Endothelial cell of umbilical vein (primary cell): ENCODE measurements around the gene NOS2. TPM values are rescaled to one million over a fixed set of nuclear protein-coding genes. Genes with fewer than 3 reads are reported as not detected.

ENCODE experiments used
- BruUV-seq: library from RNA; stranded (reverse); fragments of 400-500 nt; replicated peaks from 2 replicates; lab custom pipeline; 2021; lab: Mats Ljungman, UMichigan
- CTCF ChIA-PET: fragments of 300-600, 350-600 bp; sonication (Branson Sonifier 250); formaldehyde crosslinking; loops from one replicate; lab custom pipeline; 2021; ENCODE audit warnings: antibody characterized with exemption, inconsistent platforms; lab: Charles Lee
- POLR2A ChIA-PET: fragments of 300-600, 350-600 bp; sonication (Branson Sonifier 250); formaldehyde crosslinking; loops from one replicate; lab custom pipeline; 2021; ENCODE audit warnings: antibody characterized with exemption, inconsistent platforms; lab: Charles Lee
- DNase-seq: peaks from one replicate; pipeline ENCODE4 v3.0.0-alpha.2; 2011; ENCODE audit warnings: low read depth, low spot score
- FAIRE-seq: peaks from 2 replicates; lab custom pipeline; 2011; peaks lifted over from hg19 to GRCh38; lab: Jason Lieb, UNC
- H2AFZ ChIP-seq: 2 replicates; pipeline ENCODE4 v1.6.0; 2012; ENCODE audit warnings: low read depth, low read length, control low read depth, inconsistent platforms
- H3K27ac ChIP-seq: 2 replicates; pipeline ENCODE4 v1.5.1; 2011; ENCODE audit warnings: low read depth, mild to moderate bottlenecking, control low read depth, low read length, moderate library complexity; ENCODE audit not compliant: insufficient read depth
- H3K27me3 ChIP-seq, 2 experiments: 2 replicates each; pipeline versions ENCODE4 v1.6.0 to v1.6.1; 2011; ENCODE audit warnings: low read length in 2 of 2, mixed read lengths in 1 of 2; ENCODE audit not compliant: control insufficient read depth in 2 of 2, insufficient read depth in 2 of 2
- H3K36me3 ChIP-seq, 2 experiments: 2 replicates in 1 of 2; 3 replicates in 1 of 2; pipeline ENCODE4 v1.5.1; 2011; ENCODE audit warnings: low read length in 2 of 2, mild to moderate bottlenecking in 1 of 2, moderate library complexity in 1 of 2; ENCODE audit not compliant: control insufficient read depth in 2 of 2, insufficient read depth in 2 of 2; ENCODE audit errors: extremely low read depth in 1 of 2
- H3K4me1 ChIP-seq: 3 replicates; pipeline ENCODE4 v1.5.1; 2011; ENCODE audit warnings: mild to moderate bottlenecking, low read length; ENCODE audit not compliant: control insufficient read depth, insufficient read depth; ENCODE audit errors: extremely low read depth
- H3K4me2 ChIP-seq: 2 replicates; pipeline ENCODE4 v1.6.1; 2011; ENCODE audit warnings: low read length, control low read depth, mixed read lengths; ENCODE audit not compliant: insufficient read depth
- H3K4me3 ChIP-seq, 3 experiments: fragments of 200-600 bp in 1 of 3; sonication (generic), shearing (Covaris generic) in 1 of 3; replicated peaks in 1 of 3; 2 replicates each; pipeline ENCODE4 v1.5.1; 2011 to 2016; ENCODE audit warnings: control low read depth in 3 of 3, low read length in 3 of 3, mild to moderate bottlenecking in 2 of 3, inconsistent platforms in 1 of 3, low read depth in 1 of 3, moderate library complexity in 1 of 3; ENCODE audit not compliant: insufficient read depth in 1 of 3
- H3K79me2 ChIP-seq: 2 replicates; pipeline ENCODE4 v1.6.0; 2012; ENCODE audit warnings: low read length, inconsistent platforms; ENCODE audit not compliant: control insufficient read depth, insufficient read depth
- H3K9ac ChIP-seq: replicated peaks from 2 replicates; pipeline ENCODE3; 2011; ENCODE audit warnings: low read length, control low read depth; ENCODE audit not compliant: insufficient read depth; ENCODE audit errors: extremely low read depth
- H3K9me1 ChIP-seq: replicated peaks from 3 replicates; pipeline ENCODE4 v1.6.0; 2011; ENCODE audit warnings: mild to moderate bottlenecking, low read length; ENCODE audit not compliant: control insufficient read depth, insufficient read depth; ENCODE audit errors: extremely low read depth
- H3K9me3 ChIP-seq: replicated peaks from 2 replicates; pipeline ENCODE4 v1.5.1; 2012; ENCODE audit warnings: low read length, inconsistent platforms; ENCODE audit not compliant: control insufficient read depth, insufficient read depth
- H4K20me1 ChIP-seq: replicated peaks from 2 replicates; pipeline ENCODE3; 2011; ENCODE audit warnings: mild to moderate bottlenecking, low read length; ENCODE audit not compliant: control insufficient read depth, insufficient read depth; ENCODE audit errors: extremely low read depth
- CTCF ChIP-seq, 2 donors: IDR thresholded peaks; 1 replicate in 1 of 2; 2 replicates in 1 of 2; pipeline ENCODE4 v1.5.1; 2011; ENCODE audit warnings: low read length in 2 of 2, mild to moderate bottlenecking in 2 of 2, moderate library complexity in 2 of 2, control low read depth in 1 of 2, inconsistent platforms in 1 of 2, low read depth in 1 of 2; ENCODE audit not compliant: insufficient read depth in 1 of 2; ENCODE audit errors: extremely low read depth in 1 of 2
- EZH2 ChIP-seq: IDR thresholded peaks from 2 replicates; pipeline ENCODE4 v1.6.1; 2012; ENCODE audit warnings: borderline replicate concordance, low read depth, mild to moderate bottlenecking, moderate library complexity, low read length, inconsistent platforms; ENCODE audit not compliant: severe bottlenecking
- FOS ChIP-seq: IDR thresholded peaks from 2 replicates; pipeline ENCODE4 v1.6.1; 2011; ENCODE audit warnings: mild to moderate bottlenecking, low read length, moderate library complexity, borderline replicate concordance; ENCODE audit not compliant: insufficient read depth
- GATA2 ChIP-seq: IDR thresholded peaks from 2 replicates; pipeline ENCODE4 v1.7.0; 2011; ENCODE audit warnings: low read depth, mild to moderate bottlenecking, moderate library complexity, mixed read lengths, low read length; ENCODE audit not compliant: insufficient read length, insufficient read depth
- JUN ChIP-seq: IDR thresholded peaks from 2 replicates; pipeline ENCODE4 v1.6.1; 2011; ENCODE audit warnings: borderline replicate concordance, low read depth; ENCODE audit not compliant: insufficient read length, insufficient read depth
- MAX ChIP-seq: IDR thresholded peaks from 2 replicates; pipeline ENCODE4 v1.6.1; 2011; ENCODE audit not compliant: insufficient read depth, insufficient read length
- MYC ChIP-seq: IDR thresholded peaks from one replicate; pipeline ENCODE4 v1.6.1; 2011; ENCODE audit warnings: mild to moderate bottlenecking, low read depth, low read length
- POLR2A ChIP-seq: IDR thresholded peaks from 2 replicates; pipeline ENCODE4 v1.6.1; 2012; ENCODE audit warnings: low read depth, mild to moderate bottlenecking, control low read depth, low read length
- POLR2AphosphoS5 ChIP-seq: IDR thresholded peaks from 2 replicates; pipeline ENCODE4 v1.6.1; 2012; ENCODE audit warnings: low read depth, mild to moderate bottlenecking, control low read depth, low read length, moderate library complexity; ENCODE audit not compliant: insufficient read depth
- dilution Hi-C: fragments of 300-500 bp; cut with MboI; formaldehyde crosslinking; loops from one replicate; pipeline ENCODE4 v1.15.0; 2019; ENCODE audit warnings: low sequenced_read_pairs; ENCODE audit not compliant: extremely low pct_ligation_motif_present
- intact Hi-C: fragments of 100-400 bp; cut with micrococcal nuclease; formaldehyde crosslinking; loops from one replicate; pipeline ENCODE4 v1.10.0; 2022
- polyA plus RNA-seq, 4 experiments: library from polyadenylated mRNA; depleted of rRNA in 3 of 4; stranded (reverse) in 3 of 4; unstranded in 1 of 4; fragments of >200 nt; gene quantifications; 2 replicates each; pipeline versions ENCODE4 v1.2.1 to v1.2.3, GENCODE V29; 2011 to 2012; ENCODE audit warnings: missing spikeins in 1 of 4
- total RNA-seq: library from RNA; stranded (reverse); gene quantifications from 2 replicates; pipeline ENCODE4 v1.2.3, GENCODE V29; 2021

NOS2 gene
- total and polyA plus RNA-seq, 2 donors (not counting 3 experiments of a cell fraction or from before 2014, with no cell fraction given) = 0.01 TPM; not detected in 1

GRCh38 chr17:27834571-27834970 is 34.2 kb upstream of the NOS2 start:
- H3K27me3 ChIP-seq = peaks cover 5 to 10% of the 10 kb centered on the region in 2 experiments
- H4K20me1 ChIP-seq = no peaks in the 10 kb centered on the region
- DNase-seq (no peak), FAIRE-seq (no peak)
- intact Hi-C loops = no loop called here
- H3K36me3 ChIP-seq = no peaks in the 10 kb centered on the region
- H3K4me2 ChIP-seq = no peak overlapping the region
- no peak overlapping the region for H3K9ac ChIP-seq
- TF ChIP-seq EZH2 (no peak), JUN (no peak), POLR2A (no peak), POLR2AphosphoS5 (no peak), MYC (no peak), CTCF (IDR thresholded peaks at IDR 0.05; ENCODE audit: extremely low read depth in 1 of 2, insufficient read depth in 1 of 2, low read depth in 1 of 2, low read length in 2 of 2) (no peak), GATA2 (no peak), MAX (no peak), FOS (no peak)
- CTCF ChIA-PET = no interaction called here
- H3K27ac ChIP-seq = no peak overlapping the region
- dilution Hi-C loops = no loop called here
- no peaks in the 10 kb centered on the region for H3K79me2 ChIP-seq
- no peaks in the 10 kb centered on the region for H3K9me3 ChIP-seq
- no peak overlapping the region for H2AFZ ChIP-seq
- no peak overlapping the region for H3K4me3 ChIP-seq
- POLR2A ChIA-PET = no interaction called here
- BruUV-seq = no TSS peak
- H3K4me1 ChIP-seq = no peaks in the 10 kb centered on the region
- no peaks in the 10 kb centered on the region for H3K9me1 ChIP-seq
